ENCODE results near the gene GLYR1. TPM values are rescaled to one million over a fixed set of nuclear protein-coding genes. Genes with fewer than 3 reads are reported as not detected.

Gene GLYR1
- polyA plus RNA-seq, 1 experiment, result 46.3 TPM

DNA sequence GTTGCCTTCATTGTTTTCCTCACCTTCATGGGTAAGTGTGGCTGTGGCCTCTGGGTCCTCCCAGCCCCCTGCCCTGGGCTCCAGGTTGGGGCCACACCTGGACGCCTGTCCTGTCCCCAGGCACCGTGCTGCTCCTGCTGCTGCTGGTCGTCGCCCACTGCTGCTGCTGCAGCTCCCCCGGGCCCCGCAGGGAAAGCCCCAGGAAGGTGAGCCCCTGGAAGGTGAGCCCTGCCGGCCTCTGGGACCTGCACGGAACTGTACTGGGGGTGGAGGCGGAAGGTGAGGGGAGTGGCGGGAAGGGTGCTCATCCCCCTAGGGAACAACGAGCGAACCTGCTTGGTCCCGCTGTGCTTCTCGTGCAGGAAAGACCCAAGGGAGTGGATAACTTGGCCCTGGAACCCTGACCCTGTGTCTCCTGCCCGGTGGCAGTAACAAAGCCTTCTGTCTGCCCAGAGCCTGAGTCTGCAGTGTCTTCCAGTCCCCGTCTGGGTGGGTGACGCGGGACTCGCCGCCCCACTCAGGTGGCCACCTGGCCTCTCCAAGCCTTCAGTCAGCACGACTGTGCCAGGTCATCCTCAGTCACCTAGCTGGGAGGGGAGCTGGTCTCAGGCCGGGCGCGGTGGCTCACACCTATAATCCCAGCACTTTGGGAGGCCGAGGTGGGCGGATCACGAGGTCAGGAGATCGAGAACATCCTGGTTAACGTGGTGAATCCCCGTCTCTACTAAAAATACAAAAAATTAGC, 51.1 kb downstream of the GLYR1 start:
- POLR2A ChIA-PET, result interaction anchor here (0.8 kb wide), 1 partner anchor 23 kb away, joined by 3 read pairs; no protein-coding TSS in a partner anchor
- no peaks in the 10 kb centered on the region; the same call in 1 of the 2 replicates for H3K9me3 ChIP-seq (ENCODE audit: control insufficient read depth, insufficient read depth, low read length)
- H3K4me3 ChIP-seq (ENCODE audit: low read depth, low read length), result no peak overlapping the region
- CTCF ChIA-PET, result no interaction called here
- no peak for DNase-seq (ENCODE audit: low read depth, low spot score)
- H3K27ac ChIP-seq (ENCODE audit: low read depth, low read length), result no peak overlapping the region
- H3K27me3 ChIP-seq (ENCODE audit: control insufficient read depth, insufficient read depth, low read length), result no peaks in the 10 kb centered on the region
- no peak for TF ChIP-seq CTCF (IDR thresholded peaks at IDR 0.05; ENCODE audit: low read depth, low read length)

DNA sequence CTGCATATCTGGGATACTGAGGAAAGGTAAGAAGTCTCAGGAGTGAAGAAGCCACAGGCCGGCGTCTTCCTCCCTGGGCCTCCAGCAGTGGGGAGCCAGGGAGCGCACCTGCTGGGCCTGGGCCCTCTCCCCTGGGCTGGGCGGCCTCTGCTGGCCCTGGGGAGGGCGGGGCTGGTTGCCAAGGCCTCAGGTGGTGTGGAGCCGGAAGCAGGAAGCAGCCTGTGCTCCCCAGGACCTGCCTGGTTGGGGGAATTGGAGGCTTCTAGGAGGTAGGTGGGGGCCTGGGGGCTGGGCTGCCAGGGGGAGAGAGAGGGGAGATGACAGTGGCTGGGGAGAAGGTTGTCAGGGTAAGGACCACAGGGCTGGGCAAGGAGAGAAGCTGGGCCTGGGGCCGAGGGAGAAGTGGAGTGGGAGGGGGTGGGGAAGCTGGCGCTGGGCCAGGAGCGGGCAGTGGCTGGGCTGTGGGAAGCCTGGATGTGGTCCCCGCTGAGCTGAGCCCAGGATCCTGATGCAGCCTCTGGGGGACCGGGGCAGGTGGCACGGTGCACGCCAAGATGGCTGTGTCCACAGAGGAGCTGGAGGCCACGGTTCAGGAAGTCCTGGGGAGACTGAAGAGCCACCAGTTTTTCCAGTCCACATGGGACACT, 51.8 kb downstream of the GLYR1 start, which contains the start of gene SMIM22:
TSS of gene SMIM22 (plus strand) at position 189 of the 647 bp plus-strand sequence. CDS start at position 555, 366 bp downstream.
- DNase-seq (ENCODE audit: low read depth, low spot score), result no peak
- Histone ChIP-seq H3K9me3 (ENCODE audit: control insufficient read depth, insufficient read depth, low read length) (no peaks in the 10 kb centered on the region; the same call in 1 of the 2 replicates), H3K4me3 (ENCODE audit: low read depth, low read length) (no peak within 1 kb of the TSS), H3K27me3 (ENCODE audit: control insufficient read depth, insufficient read depth, low read length) (no peaks in the 10 kb centered on the region), H3K27ac (ENCODE audit: low read depth, low read length) (no peak within 1 kb of the TSS)
- CTCF ChIA-PET, result no interaction called here
- no peak for TF ChIP-seq CTCF (IDR thresholded peaks at IDR 0.05; ENCODE audit: low read depth, low read length)
- POLR2A ChIA-PET, result no interaction called here

DNA sequence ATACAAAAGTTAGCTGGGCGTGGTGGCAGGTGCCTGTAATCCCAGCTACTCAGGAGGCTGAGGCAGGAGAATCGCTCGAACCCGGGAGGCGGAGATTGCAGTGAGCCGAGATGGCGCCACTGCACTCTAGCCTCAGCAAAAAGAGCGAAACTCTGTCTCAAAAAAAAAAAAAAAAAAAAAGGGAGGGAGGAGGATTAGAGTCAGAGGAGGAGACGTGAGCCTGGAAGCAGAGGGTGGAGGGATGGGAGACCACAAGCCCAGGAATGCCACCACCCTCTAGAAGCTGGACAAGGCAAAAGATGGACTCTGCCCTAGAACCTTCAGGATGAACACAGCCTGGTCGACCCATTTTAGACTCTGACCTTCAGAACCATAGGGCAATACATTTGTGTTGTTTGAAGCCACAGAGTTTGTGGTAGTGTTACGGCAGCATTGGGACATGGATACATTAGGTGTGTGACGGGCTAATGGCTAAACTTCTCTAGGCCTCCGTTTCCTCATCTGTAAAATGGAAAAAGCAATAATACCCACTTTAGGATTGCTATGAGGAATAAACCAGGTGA, 54.1 kb downstream of the GLYR1 start:
- no peak overlapping the region for H3K27ac ChIP-seq (ENCODE audit: low read depth, low read length)
- peaks cover 6% of the 10 kb centered on the region for H3K27me3 ChIP-seq (ENCODE audit: control insufficient read depth, insufficient read depth, low read length)
- H3K4me3 ChIP-seq (ENCODE audit: low read depth, low read length), result no peak overlapping the region
- no peak for TF ChIP-seq CTCF (IDR thresholded peaks at IDR 0.05; ENCODE audit: low read depth, low read length)
- no peaks in the 10 kb centered on the region for H3K9me3 ChIP-seq (ENCODE audit: control insufficient read depth, insufficient read depth, low read length)
- ChIA-PET CTCF (interaction anchor here (0.7 kb wide), 1 partner anchor 490 kb away, joined by 3 read pairs; no protein-coding TSS in a partner anchor), POLR2A (no interaction called here)
- no peak for DNase-seq (ENCODE audit: low read depth, low spot score)

DNA sequence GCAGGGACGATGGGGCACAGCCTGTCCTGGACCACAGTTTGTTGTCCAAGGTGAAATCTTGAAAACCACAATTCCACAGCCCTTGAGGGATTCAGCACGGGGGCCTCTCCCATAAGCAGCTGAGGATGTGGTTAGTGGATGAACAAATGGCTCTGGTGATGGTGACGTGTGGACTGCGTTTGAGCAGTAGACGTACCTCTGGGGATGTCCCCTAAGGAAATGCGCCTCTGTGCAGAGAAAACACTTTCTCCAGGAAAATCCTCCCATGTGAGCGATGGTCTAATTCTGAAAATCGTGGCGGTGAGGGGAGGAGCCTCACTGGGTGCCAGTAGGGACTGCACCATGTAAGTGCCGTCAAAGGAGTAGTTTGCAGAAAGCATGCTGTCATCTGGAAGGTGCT, 56.2 kb downstream of the GLYR1 start:
- Histone ChIP-seq H3K4me3 (ENCODE audit: low read depth, low read length) (no peak overlapping the region), H3K27ac (ENCODE audit: low read depth, low read length) (no peak overlapping the region), H3K27me3 (ENCODE audit: control insufficient read depth, insufficient read depth, low read length) (peaks cover 6% of the 10 kb centered on the region), H3K9me3 (ENCODE audit: control insufficient read depth, insufficient read depth, low read length) (no peaks in the 10 kb centered on the region)
- no peak for DNase-seq (ENCODE audit: low read depth, low spot score)
- CTCF ChIA-PET, result no interaction called here
- TF ChIP-seq CTCF (IDR thresholded peaks at IDR 0.05; ENCODE audit: low read depth, low read length), result no peak
- POLR2A ChIA-PET, result no interaction called here

DNA sequence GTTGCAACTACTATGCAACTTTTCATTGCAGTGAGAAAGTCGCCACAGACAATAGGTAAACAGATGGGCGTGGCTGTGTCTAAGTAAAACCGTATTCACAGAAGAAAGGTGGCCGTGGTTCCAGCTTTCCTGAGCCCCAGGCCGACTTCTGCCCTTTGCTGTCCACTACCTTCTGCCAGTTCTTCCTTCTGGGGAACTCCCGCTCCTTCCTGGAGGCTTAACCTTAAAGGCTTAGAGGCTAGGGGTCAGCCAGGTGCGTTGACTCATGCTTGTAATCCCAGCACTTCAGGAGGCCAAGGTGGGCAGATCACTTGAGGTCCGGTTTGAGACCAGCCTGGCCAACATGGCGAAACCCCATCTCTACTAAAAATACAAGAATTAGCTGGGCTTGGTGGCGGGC, 56.8 kb downstream of the GLYR1 start:
- no peak overlapping the region for H3K4me3 ChIP-seq (ENCODE audit: low read depth, low read length)

More for the DNA sequence above, 56.8 kb downstream of the GLYR1 start:
- Histone ChIP-seq H3K9me3 (ENCODE audit: control insufficient read depth, insufficient read depth, low read length) (no peaks in the 10 kb centered on the region), H3K27me3 (ENCODE audit: control insufficient read depth, insufficient read depth, low read length) (peaks cover 6% of the 10 kb centered on the region), H3K27ac (ENCODE audit: low read depth, low read length) (no peak overlapping the region)
- CTCF ChIA-PET, result no interaction called here
- POLR2A ChIA-PET, result no interaction called here
- TF ChIP-seq CTCF (IDR thresholded peaks at IDR 0.05; ENCODE audit: low read depth, low read length), result no peak
- no peak for DNase-seq (ENCODE audit: low read depth, low spot score)

All from AG04450 (cell line).